ENCODE measurements around the gene TOR1AIP1.

TOR1AIP1 gene

DNA sequence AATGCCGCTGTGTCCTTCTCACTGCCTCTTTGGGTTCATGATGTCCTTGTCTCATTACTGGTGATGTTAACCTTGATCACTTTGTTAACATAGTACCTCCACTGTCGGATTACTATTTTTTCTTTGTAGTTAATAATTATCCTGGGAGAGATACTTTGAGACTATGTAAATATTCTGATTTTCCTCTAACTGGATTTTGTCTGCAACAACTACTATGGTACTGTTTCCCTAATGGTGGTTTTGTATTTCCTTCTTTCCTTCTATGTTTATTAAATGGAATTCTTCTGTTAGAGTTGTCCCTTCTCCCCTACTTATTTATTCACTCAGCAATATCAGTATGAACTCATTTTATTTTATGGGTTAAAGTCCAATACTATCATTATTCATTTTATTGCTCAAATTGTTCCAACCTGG is 8.6 kb upstream of the TOR1AIP1 start:
- TF ChIP-seq CTCF (conservative IDR thresholded peaks at IDR 0.05) = no peak
- no peak overlapping the region; the same call in 1 of the 2 replicates for H3K27ac ChIP-seq

GRCh38 chr1:179875596-179876299 is 6.3 kb upstream of the TOR1AIP1 start:
- H3K27ac ChIP-seq = no peak overlapping the region
- TF ChIP-seq CTCF (conservative IDR thresholded peaks at IDR 0.05) = no peak

GRCh38 chr1:179876300-179876715 is 5.8 kb upstream of the TOR1AIP1 start:
- peak overlapping the region; percentile 66; the same call in 1 of the 2 replicates for H3K27ac ChIP-seq
- TF ChIP-seq CTCF (conservative IDR thresholded peaks at IDR 0.05) = no peak

DNA sequence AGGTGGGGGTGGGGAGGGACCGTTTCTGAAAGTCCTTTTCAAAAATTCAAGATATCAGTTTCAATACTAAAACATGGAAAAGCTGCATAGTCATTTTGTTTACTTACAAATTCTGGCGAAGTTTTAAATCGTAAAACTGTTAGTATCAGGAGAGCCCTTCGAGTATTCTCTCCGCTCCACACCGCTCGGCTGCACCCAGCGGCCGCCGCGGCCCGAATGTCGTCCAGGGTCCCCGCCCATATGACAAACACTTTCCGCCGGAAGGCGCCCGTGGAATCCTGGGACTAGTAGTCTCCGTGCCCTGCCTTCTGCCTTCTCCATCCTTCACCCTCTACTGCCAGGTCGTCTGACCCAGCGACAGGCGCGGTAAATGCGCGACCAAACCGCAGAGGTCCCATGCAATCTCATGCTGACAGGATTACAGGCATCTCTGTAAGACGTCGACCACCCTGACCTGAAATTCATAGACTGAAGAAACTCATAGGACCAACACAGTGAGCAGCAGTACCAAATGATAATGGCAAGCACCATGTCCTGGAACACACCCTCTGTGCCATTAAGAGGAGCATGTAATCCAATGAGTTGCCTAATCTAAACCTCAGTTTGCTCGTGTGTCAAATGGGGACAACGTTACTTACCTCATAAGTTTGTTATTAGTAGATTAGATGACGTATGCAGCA is 4.4 kb upstream of the TOR1AIP1 start, which contains the start of gene TOR1AIP2:
Gene TOR1AIP2, minus strand, starts transcription at position 218 of the 680 bp plus-strand sequence. CDS start 25,138 bp downstream, outside the sequence.
- TF ChIP-seq CTCF (conservative IDR thresholded peaks at IDR 0.05) = no peak
- H3K27ac ChIP-seq = peak within 1 kb of the TSS; percentile 66; the same call in 1 of the 2 replicates

GRCh38 chr1:179879797-179880196 is 2.3 kb upstream of the TOR1AIP1 start:
- TF ChIP-seq CTCF (conservative IDR thresholded peaks at IDR 0.05) = no peak

DNA sequence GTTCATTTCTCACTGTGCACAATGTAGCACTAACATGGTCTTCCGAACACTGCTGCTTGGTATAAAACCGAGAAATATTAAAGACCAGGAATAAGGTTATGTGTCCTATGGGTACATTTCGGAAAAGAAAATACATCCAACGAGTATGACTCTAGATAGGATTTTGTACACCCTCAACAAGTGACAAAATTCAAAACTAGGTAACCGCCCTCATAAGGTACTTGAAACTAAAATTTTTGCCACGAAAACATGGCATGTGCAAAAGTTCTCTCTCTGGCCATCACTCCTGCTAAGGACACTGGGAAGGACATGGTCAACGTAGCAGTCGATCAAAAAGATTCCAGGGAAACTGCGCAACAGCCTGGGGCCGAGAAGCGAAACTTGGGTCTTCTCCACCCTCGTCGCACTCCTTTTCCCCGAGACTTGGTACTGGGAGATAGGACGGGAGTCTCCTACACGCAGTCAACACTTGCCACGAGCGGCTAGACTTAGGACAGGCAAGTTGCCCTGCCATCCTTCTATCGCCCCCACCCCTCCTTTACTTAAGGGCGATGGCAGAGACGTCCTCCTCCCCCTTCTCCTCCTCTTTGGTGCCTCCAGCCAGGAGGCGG is 338 bp upstream of the TOR1AIP1 start:
- H3K27ac ChIP-seq = peak overlapping the region; percentile 97
- TF ChIP-seq CTCF (conservative IDR thresholded peaks at IDR 0.05) = no peak

More at GRCh38 chr1:179879797-179880196, 2.3 kb upstream of the TOR1AIP1 start:
- H3K27ac ChIP-seq = peak overlapping the region; percentile 97; the same call in 1 of the 2 replicates

Measured in VCaP (cell line).